ENCODE data around the gene SHISA7. TPM values are rescaled to one million over a fixed set of nuclear protein-coding genes. Genes with fewer than 3 reads are reported as not detected.

The SHISA7 gene
- total RNA-seq, 1 experiment from 2014 or later: not detected

DNA sequence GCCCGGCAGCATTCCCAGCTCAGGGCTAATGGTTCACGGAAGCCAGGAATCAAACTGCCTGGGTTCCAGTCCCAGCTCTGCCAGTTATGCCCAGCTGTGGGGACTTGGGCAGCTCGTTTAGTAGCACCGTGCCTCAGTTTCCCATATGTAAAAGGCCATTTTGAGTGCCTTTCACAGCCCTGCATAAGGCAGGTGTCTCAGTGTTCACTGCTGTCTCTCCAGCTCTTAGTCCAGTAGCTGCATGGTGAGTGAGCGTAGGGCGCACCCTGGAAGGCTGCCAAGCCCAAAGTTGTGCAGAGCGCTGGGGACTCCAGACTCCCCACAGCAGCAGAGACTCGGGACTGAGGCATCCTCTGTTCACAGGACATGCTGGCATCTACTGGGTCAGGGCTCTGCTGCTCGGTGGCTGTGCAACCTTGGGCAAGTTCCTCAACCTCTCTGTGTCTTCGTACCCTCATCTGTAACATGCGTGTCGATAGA is 51.9 kb downstream of the SHISA7 start:
- peak; percentile 42 for DNase-seq (ENCODE audit: low read depth)

DNA sequence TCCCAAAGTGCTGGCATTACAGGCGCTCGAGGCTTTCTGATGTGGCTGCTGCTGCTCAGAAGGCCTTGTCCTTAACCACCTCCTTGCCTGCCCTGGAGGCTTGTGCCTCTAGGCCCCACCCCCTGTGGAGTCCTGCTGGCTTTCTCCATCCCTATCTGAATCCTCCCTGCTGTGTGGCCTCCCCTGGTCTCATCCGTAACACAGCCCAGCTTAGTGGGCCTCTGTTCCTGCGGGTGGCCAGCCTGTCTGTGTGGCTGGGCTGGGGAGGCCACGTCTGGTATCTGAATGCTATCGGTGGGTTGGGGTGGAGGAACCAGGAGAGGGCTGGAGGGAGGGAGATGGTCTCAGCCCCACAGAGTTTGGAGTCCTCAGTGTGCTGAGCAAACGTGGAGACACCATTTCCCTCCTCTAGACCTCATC is 52.6 kb downstream of the SHISA7 start:
- DNase-seq (ENCODE audit: low read depth): peak; percentile 57

DNA sequence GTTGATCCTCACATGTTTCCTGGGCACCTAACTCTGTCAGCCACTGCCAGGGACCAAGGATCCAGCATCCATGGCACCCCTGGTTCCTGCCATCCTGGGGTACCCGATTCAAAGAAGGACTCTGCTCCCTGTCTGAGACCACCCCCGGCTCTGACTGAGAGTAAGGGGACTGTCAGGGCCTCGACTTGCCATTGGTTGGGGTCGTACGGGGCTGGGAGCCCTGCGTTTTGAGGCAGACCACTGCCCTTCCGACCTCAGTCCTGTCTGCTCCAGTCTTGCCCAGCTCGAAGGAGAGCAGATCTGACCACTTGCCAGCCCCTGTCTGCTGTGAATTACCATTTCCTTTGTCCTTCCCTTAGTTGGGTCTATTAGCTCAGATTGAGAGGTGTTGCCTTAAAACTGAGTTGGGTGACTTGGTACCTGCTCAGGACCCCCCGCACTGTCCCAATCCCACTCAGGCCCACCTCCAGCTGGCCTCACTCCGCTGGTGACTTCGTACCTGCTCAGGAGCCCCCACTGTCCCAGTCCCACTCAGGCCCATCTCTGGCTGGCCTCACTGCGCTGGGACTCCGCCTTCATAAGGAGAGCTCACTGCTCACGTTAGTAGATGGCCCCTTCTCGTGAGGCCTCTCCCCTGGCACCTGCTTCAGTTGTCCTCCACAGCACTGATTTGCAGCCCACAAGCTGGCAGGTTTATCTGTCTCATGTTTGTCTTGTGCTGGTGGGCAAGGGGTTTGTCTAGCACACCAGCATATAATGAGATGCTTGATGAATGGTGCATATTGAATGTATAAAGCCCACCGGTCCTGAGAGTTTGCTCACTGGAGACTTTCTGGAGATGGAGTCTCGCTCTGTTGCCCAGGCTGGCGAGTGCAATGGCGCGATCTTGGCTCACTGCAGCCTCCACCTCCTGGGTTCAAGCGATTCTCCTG is 53.4 kb downstream of the SHISA7 start:
- DNase-seq (ENCODE audit: low read depth): no peak

DNA sequence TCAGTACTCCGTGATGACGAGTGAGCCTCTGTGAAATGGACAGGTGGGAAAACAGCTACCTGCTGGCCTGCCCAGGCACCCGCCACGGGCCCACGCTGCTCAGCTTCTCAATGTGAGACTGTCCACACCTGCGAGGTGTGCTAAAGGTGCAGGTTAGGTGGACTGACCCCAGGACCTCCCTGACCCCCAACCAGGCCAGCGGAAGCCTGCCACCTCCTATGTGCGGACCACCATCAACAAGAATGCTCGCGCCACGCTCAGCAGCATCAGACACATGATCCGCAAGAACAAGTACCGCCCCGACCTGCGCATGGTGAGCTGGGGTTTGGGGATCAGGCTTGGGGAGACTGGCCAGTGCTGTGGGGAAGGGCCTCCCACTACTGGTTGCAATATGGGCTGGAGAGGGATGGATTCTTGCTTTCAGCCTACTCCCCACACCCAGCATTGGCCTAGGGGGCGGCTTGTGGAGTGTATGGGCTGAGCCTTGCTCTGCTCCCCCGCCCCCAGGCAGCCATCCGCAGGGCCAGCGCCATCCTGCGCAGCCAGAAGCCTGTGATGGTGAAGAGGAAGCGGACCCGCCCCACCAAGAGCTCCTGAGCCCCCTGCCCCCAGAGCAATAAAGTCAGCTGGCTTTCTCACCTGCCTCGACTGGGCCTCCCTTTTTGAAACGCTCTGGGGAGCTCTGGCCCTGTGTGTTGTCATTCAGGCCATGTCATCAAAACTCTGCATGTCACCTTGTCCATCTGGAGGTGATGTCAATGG is 55.2 kb downstream of the SHISA7 start:
- no peak for DNase-seq (ENCODE audit: low read depth)

DNA sequence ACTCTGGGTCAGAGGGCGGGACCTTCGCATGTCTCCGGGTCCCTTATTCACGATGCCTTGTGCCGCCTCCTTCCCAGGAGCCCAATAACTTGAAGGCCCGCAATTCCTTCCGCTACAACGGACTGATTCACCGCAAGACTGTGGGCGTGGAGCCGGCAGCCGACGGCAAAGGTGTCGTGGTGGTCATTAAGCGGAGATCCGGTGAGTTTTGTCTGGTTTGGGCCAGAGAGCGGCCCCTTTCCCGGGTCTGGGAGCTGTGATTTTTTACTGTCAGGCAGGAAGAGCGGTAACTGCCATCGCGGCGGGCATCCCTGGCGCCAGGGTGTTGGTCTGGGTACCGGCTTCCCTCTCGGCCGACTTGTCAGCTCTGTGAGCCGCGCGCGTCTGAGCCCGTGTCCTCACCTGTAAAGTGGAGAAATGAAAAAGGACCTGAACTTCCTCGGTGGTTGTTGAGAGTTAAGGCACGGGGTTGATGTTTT is 56.6 kb downstream of the SHISA7 start:
- no peak for DNase-seq (ENCODE audit: low read depth)

DNA sequence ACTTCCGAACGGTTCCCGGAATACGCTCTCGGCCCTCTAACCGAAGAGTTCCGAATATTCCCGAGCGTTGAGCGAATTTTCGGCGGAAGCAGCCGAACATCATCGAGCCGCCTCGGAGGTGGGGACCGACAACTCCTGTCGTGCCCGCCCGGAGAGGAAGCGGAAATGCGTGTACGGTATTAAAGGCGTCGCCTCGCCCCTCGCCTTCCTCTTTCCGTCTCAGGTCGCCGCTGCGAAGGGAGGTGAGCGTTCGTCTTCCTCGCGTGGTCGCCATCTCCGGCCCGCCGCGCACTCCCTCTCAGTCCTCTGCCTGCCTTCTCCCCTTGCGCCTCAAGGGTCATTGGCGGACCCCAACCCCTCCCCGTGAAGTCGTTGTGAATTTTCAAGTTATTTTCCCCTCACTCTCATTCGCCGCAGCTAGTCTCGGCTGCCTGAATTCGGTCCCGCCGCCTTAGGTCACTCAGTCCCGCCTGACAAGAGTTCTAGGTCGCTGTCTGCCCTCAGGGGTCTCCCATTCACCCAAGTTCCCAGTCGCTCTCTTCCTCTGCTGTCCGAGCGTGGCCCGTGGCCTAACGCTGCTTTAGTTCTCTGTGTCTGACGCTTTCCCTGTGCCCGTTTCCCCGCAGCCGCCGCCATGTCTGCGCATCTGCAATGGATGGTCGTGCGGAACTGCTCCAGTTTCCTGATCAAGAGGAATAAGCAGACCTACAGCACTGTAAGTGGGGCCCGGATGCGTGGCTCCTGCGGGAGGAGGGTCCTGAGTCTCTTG is 57.2 kb downstream of the SHISA7 start, which contains the start of gene RPL28:
Gene RPL28 (plus strand): TSS at position 209 of the 769 bp plus-strand sequence. CDS start 426 bp downstream, at position 635.
- DNase-seq (ENCODE audit: low read depth): peak; percentile 97

DNA sequence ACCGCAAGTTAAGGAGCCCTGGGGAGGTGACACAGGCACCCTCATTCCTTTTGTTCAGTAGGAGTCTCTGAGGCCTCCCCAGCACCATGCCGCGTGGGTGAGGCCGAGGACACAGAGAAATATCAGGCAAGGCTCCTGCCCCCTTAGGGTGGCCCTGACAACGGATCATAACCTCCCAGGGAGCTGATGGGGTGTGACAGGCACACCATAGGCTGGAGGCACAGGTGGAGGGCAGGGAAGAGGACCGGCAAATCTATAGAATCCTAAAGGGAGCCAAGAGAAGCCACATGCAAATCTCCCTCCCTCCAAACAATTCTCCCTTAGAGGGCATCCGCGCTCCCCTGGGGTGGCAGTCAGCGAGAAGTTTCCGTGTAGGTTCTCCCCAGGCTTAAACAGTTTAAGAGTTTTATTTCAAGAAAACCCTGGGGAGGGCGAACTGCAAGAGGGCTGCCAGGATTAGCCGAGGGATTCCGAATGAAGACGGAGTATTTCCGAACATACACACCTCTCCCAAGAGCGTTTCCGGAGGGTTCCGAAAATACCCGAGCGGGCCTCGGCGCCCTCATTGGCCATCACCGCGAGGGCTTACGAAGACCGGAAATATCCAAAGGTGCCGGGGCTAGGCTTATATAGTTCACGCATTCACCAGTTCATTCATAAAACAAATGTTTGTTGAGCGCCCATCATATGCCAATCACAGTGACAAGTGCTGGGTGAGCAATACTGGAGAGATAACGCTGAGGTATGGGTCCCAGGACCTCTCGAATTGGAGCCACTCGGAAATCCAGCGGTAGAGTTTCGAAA is 58.0 kb downstream of the SHISA7 start:
- peak; percentile 93 for DNase-seq (ENCODE audit: low read depth)

DNA sequence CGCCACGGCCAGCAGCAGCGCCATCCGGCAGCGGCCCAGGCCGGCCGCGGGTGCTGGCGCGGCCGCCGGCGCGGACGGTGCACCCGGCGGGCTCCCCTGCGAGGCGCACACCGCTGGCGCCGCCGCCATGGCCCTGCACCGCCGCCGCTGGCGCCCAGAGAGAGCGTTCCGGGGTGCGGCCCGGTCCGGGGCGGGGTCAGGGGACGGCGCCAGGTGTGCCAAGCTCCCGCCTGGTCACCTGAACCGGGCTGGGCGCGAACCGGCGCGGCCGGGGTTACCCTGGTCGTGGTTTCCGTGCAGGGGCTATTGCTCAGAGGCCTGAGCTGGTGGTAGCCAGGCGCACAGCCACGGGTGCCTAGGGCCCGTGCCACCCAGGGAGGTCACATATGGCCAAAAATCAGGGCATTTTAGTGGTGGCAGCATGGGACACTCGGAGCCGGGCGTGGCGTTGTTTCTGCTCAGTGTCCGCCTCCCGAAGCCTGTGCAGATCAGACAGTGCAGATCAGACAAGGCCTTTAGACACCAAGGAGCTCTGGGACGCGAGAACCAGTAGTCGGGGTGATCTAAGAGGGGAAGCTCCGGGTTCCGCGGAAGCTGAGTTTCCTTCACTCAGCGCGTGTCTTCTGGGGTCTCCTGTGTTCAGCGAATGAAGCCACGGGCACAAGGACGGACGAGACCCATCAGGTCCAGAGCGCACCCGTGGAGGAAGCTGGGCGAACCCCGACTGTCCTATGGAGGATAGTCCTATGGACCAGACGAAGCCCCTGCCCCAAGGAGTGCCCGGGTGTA is 58.8 kb downstream of the SHISA7 start, which contains the start of gene TMEM238:
Gene TMEM238 (minus strand): TSS at position 162 of the 789 bp plus-strand sequence. CDS start 33 bp downstream, at position 129.
- DNase-seq (ENCODE audit: low read depth): no peak

DNA sequence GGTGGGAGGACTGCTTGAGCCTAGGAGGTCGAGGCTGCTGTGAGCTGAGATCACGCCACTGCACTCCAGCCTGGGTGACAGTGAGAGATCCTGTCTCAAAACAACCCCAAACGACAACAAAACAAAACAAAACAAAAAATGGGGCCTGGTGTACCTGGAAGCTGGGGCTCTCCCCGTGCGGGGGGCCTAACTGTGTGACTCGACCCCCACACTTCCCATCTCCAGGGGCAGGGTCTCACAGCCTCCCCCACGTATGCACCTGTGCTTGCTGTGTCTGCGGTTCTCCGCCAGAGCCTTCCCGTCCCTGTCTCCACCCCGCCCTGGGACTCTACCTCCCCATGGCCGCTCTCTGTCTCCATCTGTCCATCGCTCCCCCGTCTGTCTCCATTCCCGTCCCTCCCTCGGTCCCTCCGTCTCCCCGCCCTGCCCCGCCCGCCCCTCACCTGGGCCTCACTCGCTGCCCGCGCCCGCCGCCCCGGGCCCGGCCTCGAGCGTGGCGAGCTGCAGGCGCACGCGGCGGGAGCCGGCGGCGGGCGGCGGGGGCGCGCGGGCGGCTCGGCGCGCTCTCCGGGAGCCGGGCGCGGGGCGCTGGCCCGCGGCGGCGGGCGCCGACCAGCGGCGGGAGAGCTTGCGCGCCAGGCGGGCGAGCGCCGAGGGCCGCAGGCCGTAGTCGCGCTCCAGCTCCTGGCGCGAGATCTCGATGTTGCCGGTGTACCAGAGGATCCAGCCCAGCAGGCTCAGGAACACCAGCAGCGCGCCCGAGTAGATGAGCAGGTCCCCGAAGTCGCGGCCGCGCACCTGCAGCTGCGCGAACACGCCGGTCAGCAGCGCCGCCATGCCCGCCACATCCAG is 59.6 kb downstream of the SHISA7 start:
- DNase-seq (ENCODE audit: low read depth): no peak

DNA sequence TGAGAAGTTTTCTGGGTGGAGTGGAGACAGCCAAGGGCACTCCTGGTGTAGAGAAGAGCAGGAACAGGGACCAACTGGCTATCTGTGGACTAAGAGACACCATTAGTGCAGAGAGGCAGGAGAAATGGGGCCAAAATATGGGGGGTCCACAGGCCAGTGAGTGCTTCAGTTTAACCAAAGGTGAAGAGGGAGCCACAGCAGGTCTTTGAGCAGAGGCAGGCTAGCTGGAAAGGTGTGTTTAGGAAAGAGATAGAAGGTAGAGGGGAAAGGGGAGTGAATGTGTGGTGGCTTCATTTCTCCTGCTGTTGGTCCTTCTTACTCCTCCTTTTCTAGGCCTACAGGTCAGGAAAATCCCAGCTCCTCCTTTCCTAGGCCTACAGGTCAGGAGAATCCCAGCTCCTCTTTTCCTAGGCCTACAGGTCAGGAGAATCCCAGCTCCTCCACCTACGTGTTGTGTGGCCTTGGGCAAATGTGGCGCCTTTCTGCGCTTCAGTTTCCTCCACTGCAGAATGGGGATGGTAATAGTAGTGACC is 60.5 kb downstream of the SHISA7 start:
- DNase-seq (ENCODE audit: low read depth): no peak

DNA sequence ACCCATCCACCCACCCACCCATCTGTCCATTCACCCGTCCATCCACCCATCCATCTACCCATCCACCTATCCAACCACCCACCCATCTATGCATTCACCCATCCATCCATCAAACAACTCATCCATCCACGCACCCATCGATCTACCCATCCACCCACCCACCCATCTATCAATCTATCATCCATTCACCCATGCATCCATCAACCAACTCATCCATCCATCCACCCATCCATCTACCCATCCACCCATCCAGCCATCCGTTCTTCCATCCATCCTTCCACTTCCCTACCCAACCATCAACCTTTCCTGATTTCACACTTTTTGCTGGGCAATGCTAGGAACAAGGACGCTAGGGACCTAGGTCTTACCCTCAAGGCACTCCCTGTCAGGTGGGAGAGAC is 61.1 kb downstream of the SHISA7 start:
- no peak for DNase-seq (ENCODE audit: low read depth)

DNA sequence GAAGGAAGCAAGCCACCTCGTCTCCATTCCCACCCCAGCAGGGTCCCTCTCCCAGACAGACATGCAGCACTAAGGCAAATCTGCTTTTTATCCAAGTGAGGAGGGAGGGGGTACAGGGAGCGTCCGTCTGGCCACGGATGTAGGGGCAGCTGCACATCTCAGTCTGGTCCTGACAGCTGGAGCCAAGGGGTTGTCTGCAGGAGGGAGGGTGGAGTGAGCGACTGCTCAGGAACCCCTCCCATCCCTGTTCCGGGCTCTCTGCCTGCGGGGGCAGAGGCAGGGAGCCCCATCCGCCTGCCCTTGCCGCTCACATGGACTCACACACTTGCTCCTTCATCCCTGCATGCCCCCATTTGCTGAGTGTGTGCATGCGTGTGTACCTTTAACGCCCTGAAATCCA is 63.9 kb downstream of the SHISA7 start:
- no peak for DNase-seq (ENCODE audit: low read depth)

Other genes starting within 250 kb of the SHISA7 start
- gene PTPRH, start 233.8 kb downstream of the SHISA7 start, total RNA-seq (2014; rRNA removed; shearing (Covaris generic)): 0.39 TPM in 1 of 2 replicates, not detected in the other
- 1.7 and 1.8 TPM in 2 replicates for gene TMEM86B, start 214.5 kb downstream of the SHISA7 start, total RNA-seq (2014; rRNA removed; shearing (Covaris generic))
- gene PPP6R1, start 184.3 kb downstream of the SHISA7 start, total RNA-seq (2014; rRNA removed; shearing (Covaris generic)): 64.6 and 82.5 TPM in 2 replicates
- gene HSPBP1, start 163.2 kb downstream of the SHISA7 start, total RNA-seq (2014; rRNA removed; shearing (Covaris generic)): 77.4 and 77.8 TPM in 2 replicates
- 1.7 and 7.6 TPM in 2 replicates for gene BRSK1, start 159.3 kb downstream of the SHISA7 start, total RNA-seq (2014; rRNA removed; shearing (Covaris generic))
- not detected in 2 replicates for gene TMEM150B, start 118.0 kb downstream of the SHISA7 start, total RNA-seq (2014; rRNA removed; shearing (Covaris generic))
- gene KMT5C, start 103.4 kb downstream of the SHISA7 start, total RNA-seq (2014; rRNA removed; shearing (Covaris generic)): 2.4 and 5.8 TPM in 2 replicates
- not detected in 2 replicates for gene COX6B2, start 88.6 kb downstream of the SHISA7 start, total RNA-seq (2014; rRNA removed; shearing (Covaris generic))
- not detected in 2 replicates for gene GARIN5B, start 80.0 kb downstream of the SHISA7 start, total RNA-seq (2014; rRNA removed; shearing (Covaris generic))
- gene IL11, start 72.8 kb downstream of the SHISA7 start, total RNA-seq (2014; rRNA removed; shearing (Covaris generic)): 52.7 and 56.0 TPM in 2 replicates
- not detected in 2 replicates for gene TMEM190, start 66.5 kb downstream of the SHISA7 start, total RNA-seq (2014; rRNA removed; shearing (Covaris generic))
- gene TMEM238, start 59.0 kb downstream of the SHISA7 start, total RNA-seq (2014; rRNA removed; shearing (Covaris generic)): 1.1 and 1.3 TPM in 2 replicates
- 733 and 1,703 TPM in 2 replicates for gene RPL28, start 57.4 kb downstream of the SHISA7 start, total RNA-seq (2014; rRNA removed; shearing (Covaris generic))
- 646 and 1,047 TPM in 2 replicates for gene UBE2S, start 35.5 kb downstream of the SHISA7 start, total RNA-seq (2014; rRNA removed; shearing (Covaris generic))
- gene ISOC2, start 18.3 kb upstream of the SHISA7 start, total RNA-seq (2014; rRNA removed; shearing (Covaris generic)): 82.1 and 89.8 TPM in 2 replicates
- 0.10 TPM in 1 of 2 replicates, not detected in the other for gene C19orf85, start 21.5 kb upstream of the SHISA7 start, total RNA-seq (2014; rRNA removed; shearing (Covaris generic))
- 2.4 and 4.6 TPM in 2 replicates for gene ZNF628, start 33.3 kb upstream of the SHISA7 start, total RNA-seq (2014; rRNA removed; shearing (Covaris generic))
- gene NAT14, start 41.9 kb upstream of the SHISA7 start, total RNA-seq (2014; rRNA removed; shearing (Covaris generic)): 27.4 and 31.7 TPM in 2 replicates
- 0.05 and 0.07 TPM in 2 replicates for gene SSC5D, start 45.1 kb upstream of the SHISA7 start, total RNA-seq (2014; rRNA removed; shearing (Covaris generic))
- gene SBK2, start 93.8 kb upstream of the SHISA7 start, total RNA-seq (2014; rRNA removed; shearing (Covaris generic)): not detected in 2 replicates
- gene SBK3, start 102.2 kb upstream of the SHISA7 start, total RNA-seq (2014; rRNA removed; shearing (Covaris generic)): not detected in 2 replicates
- 8.2 and 8.3 TPM in 2 replicates for gene ZNF579, start 137.5 kb upstream of the SHISA7 start, total RNA-seq (2014; rRNA removed; shearing (Covaris generic))
- gene FIZ1, start 156.2 kb upstream of the SHISA7 start, total RNA-seq (2014; rRNA removed; shearing (Covaris generic)): 6.0 and 10.0 TPM in 2 replicates
- gene ZNF524, start 157.0 kb upstream of the SHISA7 start, total RNA-seq (2014; rRNA removed; shearing (Covaris generic)): 18.8 and 26.2 TPM in 2 replicates
- 2.2 and 3.8 TPM in 2 replicates for gene ZNF865, start 162.3 kb upstream of the SHISA7 start, total RNA-seq (2014; rRNA removed; shearing (Covaris generic))
- gene ZNF784, start 181.3 kb upstream of the SHISA7 start, total RNA-seq (2014; rRNA removed; shearing (Covaris generic)): 4.1 and 6.1 TPM in 2 replicates
- gene ZNF580, start 197.7 kb upstream of the SHISA7 start, total RNA-seq (2014; rRNA removed; shearing (Covaris generic)): 16.5 and 55.3 TPM in 2 replicates
- 23.7 and 29.5 TPM in 2 replicates for gene ZNF581, start 200.3 kb upstream of the SHISA7 start, total RNA-seq (2014; rRNA removed; shearing (Covaris generic))
- gene CCDC106, start 204.9 kb upstream of the SHISA7 start, total RNA-seq (2014; rRNA removed; shearing (Covaris generic)): 14.0 and 17.6 TPM in 2 replicates
- gene U2AF2, start 211.7 kb upstream of the SHISA7 start, total RNA-seq (2014; rRNA removed; shearing (Covaris generic)): 334 and 352 TPM in 2 replicates
- 97.4 and 122 TPM in 2 replicates for gene EPN1, start 231.9 kb upstream of the SHISA7 start, total RNA-seq (2014; rRNA removed; shearing (Covaris generic))